EH (cell line): Measurements from ENCODE around the gene CBX8.

Source experiments
- DNase-seq: peaks from one replicate; pipeline ENCODE4 v3.0.0-alpha.2; 2015; ENCODE audit warnings: low read depth

The CBX8 gene

DNA sequence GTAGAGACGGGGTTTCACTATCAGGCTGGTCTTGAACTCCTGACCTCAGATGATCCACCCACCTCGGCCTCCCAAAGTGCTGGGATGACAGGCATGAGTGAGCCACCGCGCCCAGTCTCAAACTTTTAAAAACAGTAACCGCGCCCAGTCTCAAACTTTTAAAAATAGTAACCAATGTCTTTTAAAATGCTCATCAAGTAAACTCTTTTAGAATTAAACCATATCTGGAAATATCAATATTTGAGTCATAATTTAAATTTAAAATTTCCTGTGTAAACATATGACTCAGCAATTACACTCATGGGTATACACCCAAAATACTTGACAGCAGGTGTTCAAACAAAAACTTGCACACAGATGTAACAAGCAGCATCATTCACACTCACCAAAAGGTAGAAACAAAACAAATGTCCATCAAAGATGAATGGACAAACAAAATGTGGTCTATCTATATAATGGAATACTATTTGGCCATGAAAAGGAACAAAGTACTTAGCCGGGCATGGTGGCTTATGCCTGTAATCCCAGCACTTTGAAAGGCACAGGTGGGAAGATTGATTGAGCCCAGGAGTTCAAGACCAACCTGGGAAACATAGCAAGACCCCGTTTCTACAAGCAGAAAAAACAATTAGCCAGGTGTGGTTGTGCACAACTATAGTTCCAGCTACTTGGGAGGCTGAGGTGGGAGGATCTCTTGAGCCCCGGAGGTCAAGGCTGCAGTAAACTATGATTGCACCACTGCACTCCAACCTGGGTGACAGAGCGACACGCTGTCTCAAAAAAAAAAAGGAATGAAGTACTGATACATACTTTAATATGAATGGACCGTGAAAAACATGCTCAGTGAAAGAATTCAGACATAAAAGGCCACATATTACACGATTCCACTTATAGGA lies 46.0 kb downstream of the CBX8 start:
- DNase-seq, result no peak

DNA sequence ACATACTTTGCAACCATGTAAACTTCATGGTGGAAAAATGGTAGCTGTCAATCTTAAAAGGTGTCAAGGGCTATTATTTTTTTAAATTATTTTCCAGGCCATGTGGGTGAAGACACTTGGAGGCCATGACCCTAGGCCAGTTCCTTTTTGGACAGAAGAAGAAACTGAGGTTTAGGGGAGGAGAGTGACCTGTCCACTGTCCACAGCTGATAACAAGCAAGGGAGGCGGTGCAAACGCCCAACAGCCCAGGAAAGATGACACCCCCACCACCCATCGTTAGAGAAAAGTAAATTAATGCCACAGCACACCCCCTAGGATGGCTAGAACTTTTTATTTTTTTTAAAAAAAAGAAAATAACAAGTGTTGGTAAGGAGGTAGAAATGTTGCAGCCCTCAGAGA lies 46.9 kb downstream of the CBX8 start:
- no peak for DNase-seq

DNA sequence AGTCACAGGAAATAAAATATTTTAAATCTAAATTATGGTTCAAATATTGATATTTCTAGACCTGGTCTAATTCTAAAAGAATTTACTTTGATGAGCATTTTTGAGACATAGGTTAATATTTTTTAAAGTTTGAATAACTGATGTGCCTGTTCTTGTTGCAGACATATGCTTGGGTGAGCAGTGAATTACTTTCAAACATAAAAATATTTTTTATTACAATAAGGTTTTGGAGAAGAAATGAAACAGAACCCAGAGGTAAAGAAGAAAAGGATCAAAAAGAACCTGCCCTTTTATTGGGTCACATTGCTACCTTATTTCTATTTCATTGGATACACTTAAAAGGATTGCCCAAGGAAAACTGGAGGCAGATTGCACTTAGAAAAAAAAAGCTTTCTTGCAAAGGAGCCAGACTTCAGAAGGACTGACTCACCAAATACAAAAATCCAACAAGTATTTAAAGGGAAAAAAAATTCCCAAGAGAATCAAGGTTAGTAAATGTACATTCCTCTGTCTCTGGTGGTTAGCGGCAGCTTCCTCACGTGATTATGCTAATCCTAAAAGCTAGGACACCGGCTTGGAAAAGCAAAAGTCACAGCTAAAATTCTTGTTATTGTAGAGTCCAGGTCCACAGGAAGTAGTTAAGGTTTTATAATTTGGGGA lies 47.6 kb downstream of the CBX8 start:
- DNase-seq, result peak; percentile 60

DNA sequence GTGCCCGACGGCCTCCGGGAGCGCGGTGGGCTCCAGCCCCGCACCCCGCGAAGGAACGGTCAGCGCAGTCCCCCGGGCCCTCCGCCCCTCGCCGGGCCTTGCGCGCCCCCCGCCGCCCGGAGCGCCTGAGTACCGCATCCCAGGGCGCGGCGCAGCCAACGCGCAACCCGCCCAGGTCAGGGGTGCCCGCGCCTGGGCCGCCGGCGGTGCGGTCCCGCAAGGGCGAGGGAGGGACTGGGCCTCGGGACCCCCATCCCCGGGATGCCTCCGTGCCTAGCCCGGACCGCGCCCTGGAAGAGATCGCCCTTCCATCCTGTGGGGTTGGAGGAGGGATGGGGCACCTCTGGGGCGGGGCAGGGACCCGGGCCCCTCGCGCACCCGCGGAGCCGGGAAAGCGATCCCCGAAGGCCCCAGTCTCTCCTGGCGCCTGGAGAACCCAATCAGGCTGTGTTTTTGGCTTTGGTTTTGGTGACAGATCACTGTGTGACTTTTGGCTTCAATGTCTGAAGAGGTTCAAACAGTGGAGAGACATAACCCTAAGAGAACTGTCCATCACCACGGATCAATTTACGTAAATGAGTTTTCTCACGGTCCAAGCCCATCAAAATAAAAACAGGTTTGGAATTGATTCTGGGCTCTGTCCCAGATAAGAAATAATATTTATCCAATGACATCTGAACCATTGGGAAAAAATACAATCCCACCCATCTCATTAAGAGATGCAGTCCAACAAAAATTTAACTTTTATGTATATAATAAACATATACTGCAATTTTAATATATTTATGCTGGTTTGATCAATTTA lies 48.4 kb downstream of the CBX8 start:
- no peak for DNase-seq

DNA sequence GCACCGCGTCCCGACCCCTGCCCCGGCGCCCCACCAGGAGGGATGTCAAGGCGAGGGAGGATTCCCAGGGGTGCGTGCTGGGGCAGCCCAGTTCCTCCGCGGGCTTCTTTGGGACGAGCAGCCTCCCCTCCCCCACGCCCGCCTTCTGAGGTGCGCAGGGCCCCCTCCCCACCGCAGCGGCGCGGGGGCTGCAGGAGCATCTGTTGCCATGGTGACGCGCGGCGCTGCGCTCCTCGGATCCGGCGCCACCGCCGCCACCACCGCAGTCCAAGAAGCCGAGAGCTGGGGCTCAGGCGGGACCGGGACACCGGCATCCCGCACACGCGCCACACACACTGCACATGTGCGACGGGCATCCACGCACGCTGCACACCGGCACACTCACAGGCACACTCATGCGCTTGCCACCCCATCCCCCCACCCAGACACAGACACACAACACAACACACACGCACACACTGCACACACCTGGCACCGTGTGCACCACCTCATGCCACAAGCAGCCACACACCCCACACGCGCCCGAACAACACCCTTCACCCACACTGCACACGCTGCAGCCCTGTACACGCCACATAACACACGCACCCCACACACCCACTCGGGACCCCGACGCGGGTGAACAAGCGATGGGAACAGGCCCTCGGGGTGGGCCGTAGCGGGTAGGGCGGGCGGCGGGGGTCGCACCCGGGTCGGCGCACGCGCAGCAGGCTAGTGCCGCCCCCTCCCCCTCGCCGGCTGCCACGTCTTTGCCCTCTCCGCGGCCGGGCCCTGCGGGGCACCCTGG lies 49.2 kb downstream of the CBX8 start:
- DNase-seq, result no peak

DNA sequence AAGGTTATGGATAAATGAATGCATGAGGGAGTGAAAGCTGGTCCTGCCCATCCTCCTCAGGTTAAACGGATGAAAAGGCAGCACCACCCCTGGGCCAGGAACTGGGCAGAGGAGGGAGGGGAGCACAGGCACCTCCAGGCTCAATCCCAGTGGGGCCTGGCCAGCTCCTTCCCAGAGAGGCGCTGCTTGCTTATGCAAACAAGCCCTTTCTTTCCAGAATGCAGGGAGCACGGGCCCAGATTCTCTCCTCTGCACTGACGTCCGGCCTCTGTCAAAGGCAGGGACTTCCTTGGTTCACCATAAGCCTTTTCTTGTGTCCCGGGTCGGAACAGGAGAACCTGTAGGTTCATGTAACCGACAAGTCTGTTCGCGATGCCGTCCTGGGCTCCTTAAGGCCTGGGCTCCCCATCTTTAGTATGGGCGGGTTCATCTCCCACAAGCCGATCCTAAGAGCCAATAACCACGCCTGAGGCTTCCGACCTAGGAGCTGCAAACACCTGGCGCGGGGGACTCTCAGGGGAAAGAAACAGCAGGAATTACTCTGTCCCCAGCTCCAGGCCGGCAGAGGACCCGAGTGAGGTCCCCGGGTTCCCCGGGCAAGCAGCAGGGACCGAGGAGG lies 49.9 kb downstream of the CBX8 start:
- DNase-seq, result peak; percentile 4

DNA sequence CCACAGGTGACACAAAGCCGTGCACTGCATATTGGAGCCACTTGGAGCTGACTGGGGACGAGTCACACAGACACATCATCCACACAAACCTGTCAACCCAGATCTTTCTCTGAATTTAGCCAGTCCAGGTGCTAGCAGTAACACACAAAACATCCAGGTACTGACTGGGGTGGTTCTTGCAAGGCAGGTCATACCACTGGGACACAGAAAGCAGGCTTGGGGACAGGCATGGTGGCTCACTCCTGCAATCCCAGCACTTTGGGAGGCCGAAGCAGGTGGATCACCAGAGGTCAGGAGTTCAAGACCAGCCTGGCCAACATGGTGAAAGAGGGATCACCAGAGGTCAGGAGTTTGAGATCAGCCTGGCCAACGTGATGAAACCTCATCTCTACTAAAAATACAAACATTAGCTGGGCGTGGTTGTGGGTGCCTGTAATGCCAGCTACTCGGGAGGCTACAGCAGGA lies 51.2 kb downstream of the CBX8 start:
- DNase-seq, result no peak

DNA sequence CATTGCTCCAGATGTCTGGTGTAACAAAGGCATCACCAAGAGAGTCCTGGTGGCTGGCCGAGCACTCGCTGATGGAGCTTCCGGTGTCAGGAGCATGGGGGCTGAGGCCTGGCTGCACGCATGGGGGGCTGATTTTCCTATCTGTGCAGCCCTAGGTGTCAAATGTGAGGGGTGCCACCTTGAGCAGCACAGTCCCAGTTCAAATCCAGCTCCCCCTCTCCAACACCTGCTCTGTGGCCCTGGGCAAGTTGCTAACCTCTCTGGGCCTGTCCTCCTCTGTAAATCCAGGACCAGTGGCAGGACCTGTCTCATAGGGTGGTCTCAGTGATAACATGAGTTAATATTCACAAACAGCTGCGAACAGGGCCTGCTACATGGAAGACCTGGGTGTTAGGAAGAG lies 53.3 kb downstream of the CBX8 start:
- no peak for DNase-seq

DNA sequence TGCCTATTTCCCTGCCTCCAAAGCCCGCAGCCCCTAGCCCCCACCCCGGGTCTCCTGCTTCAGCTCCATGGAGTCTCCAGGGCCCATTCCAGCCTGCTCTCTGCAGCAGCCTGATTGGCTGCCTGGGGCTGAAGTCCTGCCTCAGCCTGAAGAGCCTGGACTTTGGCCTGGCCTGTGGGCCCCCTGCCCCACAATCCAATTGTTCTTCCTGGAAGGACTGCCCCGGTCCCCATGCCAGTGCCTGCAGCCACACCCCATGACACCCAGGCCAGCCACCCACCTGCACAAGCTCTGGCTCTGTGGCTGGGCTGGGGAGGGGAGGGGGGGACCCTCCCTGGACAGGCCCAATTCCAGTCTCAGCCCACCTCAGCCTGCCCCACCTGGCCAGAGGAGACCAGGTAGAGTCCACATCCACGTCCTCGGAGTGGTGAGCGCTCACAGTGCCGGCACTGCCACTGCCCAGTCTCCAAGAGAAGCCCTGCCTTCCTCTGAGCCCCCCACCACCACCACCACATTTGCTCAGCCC lies 53.9 kb downstream of the CBX8 start:
- DNase-seq, result no peak

DNA sequence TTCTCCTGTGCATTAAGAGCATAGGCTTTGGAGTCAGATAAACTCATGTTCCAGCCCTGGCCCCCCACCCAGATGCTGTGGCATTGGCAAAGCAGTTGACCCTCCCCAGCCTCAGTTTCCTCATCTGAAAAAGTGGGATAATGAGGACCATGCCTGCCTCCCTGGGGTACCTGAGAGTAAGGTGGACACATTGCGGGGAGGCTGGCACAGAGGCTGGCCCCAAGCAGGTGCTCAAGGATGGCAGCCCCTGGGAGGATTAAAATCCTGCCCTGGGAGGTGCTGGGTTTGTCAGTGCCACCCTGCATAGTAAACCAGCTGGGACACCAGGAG lies 54.3 kb downstream of the CBX8 start:
- no peak for DNase-seq
